Measurements from ENCODE around the gene ZBED2. TPM values are rescaled to one million over a fixed set of nuclear protein-coding genes. Genes with fewer than 3 reads are reported as not detected.

The ZBED2 gene
- total RNA-seq, 1 donor from 2014 or later = 4.9 TPM

DNA sequence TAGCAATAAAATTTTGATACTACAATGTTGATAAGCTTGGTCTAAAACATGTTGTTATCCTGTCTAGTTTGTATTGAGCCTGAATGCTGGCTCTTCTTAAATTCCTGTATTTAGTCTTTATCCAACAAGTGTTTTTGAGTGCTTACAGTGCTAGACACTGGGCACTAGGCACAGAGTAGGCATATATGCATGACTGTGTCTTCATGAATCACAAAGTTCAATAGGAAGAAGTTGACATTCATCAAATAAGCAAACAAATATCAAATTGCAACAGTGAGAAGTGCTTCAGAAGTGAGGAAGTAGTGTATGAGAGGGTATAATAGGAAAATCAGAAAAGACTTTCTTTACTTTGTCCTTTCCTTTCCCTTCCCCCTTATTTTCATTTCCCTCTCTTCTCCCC, 46.4 kb downstream of the ZBED2 start:
- Histone ChIP-seq H3K27me3 (no peaks in the 10 kb centered on the region), H3K36me3 (no peaks in the 10 kb centered on the region), H3K27ac (no peak overlapping the region), H3K4me1 (no peaks in the 10 kb centered on the region), H3K9me3 (no peaks in the 10 kb centered on the region), H3K4me3 (no peak overlapping the region)
- intact Hi-C loops (cut with DNase I) = no loop called here
- no peak for DNase-seq (ENCODE audit: extremely low spot score in 2 of 2)
- TF ChIP-seq, protein P1, sequence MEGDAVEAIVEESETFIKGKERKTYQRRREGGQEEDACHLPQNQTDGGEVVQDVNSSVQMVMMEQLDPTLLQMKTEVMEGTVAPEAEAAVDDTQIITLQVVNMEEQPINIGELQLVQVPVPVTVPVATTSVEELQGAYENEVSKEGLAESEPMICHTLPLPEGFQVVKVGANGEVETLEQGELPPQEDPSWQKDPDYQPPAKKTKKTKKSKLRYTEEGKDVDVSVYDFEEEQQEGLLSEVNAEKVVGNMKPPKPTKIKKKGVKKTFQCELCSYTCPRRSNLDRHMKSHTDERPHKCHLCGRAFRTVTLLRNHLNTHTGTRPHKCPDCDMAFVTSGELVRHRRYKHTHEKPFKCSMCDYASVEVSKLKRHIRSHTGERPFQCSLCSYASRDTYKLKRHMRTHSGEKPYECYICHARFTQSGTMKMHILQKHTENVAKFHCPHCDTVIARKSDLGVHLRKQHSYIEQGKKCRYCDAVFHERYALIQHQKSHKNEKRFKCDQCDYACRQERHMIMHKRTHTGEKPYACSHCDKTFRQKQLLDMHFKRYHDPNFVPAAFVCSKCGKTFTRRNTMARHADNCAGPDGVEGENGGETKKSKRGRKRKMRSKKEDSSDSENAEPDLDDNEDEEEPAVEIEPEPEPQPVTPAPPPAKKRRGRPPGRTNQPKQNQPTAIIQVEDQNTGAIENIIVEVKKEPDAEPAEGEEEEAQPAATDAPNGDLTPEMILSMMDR (IDR thresholded peaks at IDR 0.05) = no peak

DNA sequence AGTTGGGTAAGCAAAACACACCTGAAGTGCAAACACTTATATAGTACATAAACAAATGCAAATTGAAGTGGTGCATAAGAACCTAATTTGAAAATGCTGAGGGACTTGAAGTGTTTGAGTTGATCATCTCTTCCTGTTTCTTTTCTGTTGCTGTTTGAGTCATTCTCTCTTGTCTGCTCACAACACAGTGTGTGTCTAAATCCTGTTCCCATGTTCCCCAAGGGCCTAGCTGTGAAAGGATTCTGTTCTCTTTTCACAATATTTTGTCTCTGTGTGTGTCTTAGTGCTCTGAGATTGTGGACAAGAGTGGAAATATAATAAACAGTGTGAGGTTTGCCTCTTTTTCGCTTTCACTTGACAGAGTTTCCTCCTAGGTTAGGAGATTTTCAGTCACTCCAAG, 47.1 kb downstream of the ZBED2 start:
- no peaks in the 10 kb centered on the region for H3K9me3 ChIP-seq
- no peaks in the 10 kb centered on the region for H3K27me3 ChIP-seq
- no peaks in the 10 kb centered on the region for H3K36me3 ChIP-seq
- no peaks in the 10 kb centered on the region for H3K4me1 ChIP-seq
- DNase-seq (ENCODE audit: extremely low spot score in 2 of 2) = no peak
- no peak overlapping the region for H3K27ac ChIP-seq
- no peak overlapping the region for H3K4me3 ChIP-seq
- TF ChIP-seq POLR2A (IDR thresholded peaks at IDR 0.05) = no peak
- TF ChIP-seq, protein P1 (IDR thresholded peaks at IDR 0.05) = no peak
- TF ChIP-seq POLR2AphosphoS5 (IDR thresholded peaks at IDR 0.05; ENCODE audit: insufficient read depth in 1 of 2, low read depth in 1 of 2) = no peak
- intact Hi-C loops (cut with DNase I) = no loop called here

DNA sequence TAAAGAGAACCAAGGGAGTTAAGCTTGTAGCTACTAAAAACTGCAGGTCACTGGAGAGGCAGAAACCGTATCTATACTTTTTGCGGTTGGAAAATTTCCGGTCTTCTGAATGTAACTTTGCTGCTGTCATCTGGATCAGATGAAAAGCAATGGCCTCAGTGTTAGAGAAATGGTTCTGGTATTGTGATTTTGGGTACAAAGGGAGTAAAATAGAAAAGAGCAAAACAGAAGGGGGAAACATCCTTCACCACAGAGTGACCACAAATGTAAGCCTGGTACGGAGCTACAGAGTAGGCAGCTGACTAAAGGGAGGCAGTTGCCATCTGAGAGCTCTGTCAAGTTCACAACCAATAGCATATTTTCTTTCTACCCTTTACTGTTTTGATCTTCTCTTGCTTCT, 47.5 kb downstream of the ZBED2 start:
- H3K4me3 ChIP-seq = no peak overlapping the region
- H3K27me3 ChIP-seq = no peaks in the 10 kb centered on the region
- intact Hi-C loops (cut with DNase I) = no loop called here
- DNase-seq (ENCODE audit: extremely low spot score in 2 of 2) = no peak
- H3K9me3 ChIP-seq = no peaks in the 10 kb centered on the region
- no peak overlapping the region for H3K27ac ChIP-seq
- H3K36me3 ChIP-seq = no peaks in the 10 kb centered on the region
- TF ChIP-seq, protein P1 (IDR thresholded peaks at IDR 0.05) = no peak
- no peak for TF ChIP-seq POLR2A (IDR thresholded peaks at IDR 0.05)
- TF ChIP-seq POLR2AphosphoS5 (IDR thresholded peaks at IDR 0.05; ENCODE audit: insufficient read depth in 1 of 2, low read depth in 1 of 2) = no peak
- H3K4me1 ChIP-seq = no peaks in the 10 kb centered on the region

DNA sequence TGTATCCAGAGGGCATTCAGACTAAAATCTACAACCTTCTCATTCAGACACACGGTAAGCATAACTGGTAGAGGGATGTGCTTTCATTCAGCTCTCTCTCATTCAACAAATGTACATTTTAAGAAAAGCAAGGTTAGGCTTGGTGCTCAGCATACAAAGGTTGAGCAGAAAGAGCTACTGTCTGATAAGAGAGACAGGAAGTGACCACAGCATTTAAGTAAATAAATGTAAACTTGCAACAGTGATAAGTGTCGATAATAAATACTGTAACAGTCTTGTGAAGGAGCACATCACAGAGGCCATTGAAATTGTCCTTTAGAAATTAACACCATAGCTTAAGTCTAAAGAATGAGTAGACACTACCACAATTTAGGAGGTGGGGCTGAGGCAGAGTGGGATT, 49.8 kb downstream of the ZBED2 start:
- H3K4me3 ChIP-seq = no peak overlapping the region
- H3K27me3 ChIP-seq = no peaks in the 10 kb centered on the region
- H3K4me1 ChIP-seq = no peaks in the 10 kb centered on the region
- H3K9me3 ChIP-seq = no peaks in the 10 kb centered on the region
- no peak for TF ChIP-seq POLR2AphosphoS5 (IDR thresholded peaks at IDR 0.05; ENCODE audit: insufficient read depth in 1 of 2, low read depth in 1 of 2)
- no peak for TF ChIP-seq POLR2A (IDR thresholded peaks at IDR 0.05)
- TF ChIP-seq, protein P1 (IDR thresholded peaks at IDR 0.05) = no peak
- H3K36me3 ChIP-seq = no peaks in the 10 kb centered on the region
- intact Hi-C loops (cut with DNase I) = no loop called here
- no peak for DNase-seq (ENCODE audit: extremely low spot score in 2 of 2)
- no peak overlapping the region for H3K27ac ChIP-seq

Other genes starting within 250 kb of the ZBED2 start
- gene CD96, start 53.1 kb downstream of the ZBED2 start, total RNA-seq = 13.5 TPM
- 0.98 TPM for gene PLCXD2, start 79.3 kb upstream of the ZBED2 start, total RNA-seq

All from vagina (tissue), 2 donors.